ENCODE measurements around the gene PDCD4. TPM values are rescaled to one million over a fixed set of nuclear protein-coding genes. Genes with fewer than 3 reads are reported as not detected.

Gene PDCD4
- total and polyA plus RNA-seq, 9 of the 15 experiments (the other 6 are each of a cell fraction or from before 2014, with no cell fraction given) = 12.9 to 44.1 (median 33.7) TPM

DNA sequence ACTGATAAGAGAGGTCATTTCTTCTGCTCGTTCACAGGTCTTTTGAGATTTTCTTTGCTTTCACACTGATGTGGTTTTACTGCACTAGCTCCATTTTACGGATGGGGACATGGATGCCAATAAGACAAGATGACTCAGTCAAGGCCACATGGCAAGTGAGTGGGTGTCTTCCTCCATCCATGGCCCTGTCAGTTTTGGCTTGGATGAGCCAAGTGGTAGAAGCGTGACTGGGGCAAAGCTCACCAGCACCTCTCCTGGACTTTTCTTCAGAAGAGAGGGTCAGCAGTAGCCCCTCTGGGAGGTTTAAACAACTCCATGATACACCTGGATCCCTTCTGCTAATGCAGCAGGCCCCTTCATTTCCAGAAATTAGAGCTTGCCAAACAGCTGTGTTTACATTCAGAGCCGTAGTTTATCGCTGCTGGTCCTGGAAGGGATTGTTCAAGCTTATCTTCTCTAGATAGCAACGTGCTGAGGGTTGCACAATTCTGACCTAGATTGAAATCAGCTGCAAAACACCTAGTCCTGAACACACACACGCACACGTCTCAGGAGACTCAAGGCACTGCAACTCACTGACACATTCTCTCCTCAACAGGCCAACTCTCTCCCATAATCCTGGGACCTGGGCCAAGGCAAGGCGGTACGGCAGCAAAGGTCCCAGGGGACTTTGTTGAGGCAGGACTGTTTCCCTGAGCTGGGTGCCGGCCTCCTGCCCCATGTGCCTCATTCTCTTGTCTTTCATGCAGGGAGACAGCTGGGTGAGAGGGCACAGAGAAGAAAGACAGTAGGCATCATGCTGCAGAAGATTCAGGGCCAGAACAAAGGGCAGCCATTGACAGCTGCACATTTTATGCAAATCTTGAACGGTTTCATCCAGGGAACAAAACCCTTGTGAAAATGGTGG, 14.2 kb upstream of the PDCD4 start (continued):
- no peak; a peak in 1 of 4 replicates for TF ChIP-seq ETV6 (IDR thresholded peaks at IDR 0.05; ENCODE audit: borderline replicate concordance in 1 of 2, low read depth in 2 of 2, low read length in 1 of 2)
- no peak for TF ChIP-seq ETV6 (CRISPR knock-in tag; IDR thresholded peaks at IDR 0.05; ENCODE audit: borderline replicate concordance)
- peak; percentile 63 for TF ChIP-seq FOSL1 (tag; conservative IDR thresholded peaks at IDR 0.05)
- peak in 1 of 2 experiments; percentile 66; a peak in 1 of 4 replicates for TF ChIP-seq TBL1XR1 (IDR thresholded peaks at IDR 0.05; ENCODE audit: low read length in 2 of 2)
- no peak for TF ChIP-seq ZNF217 (CRISPR knock-in tag; IDR thresholded peaks at IDR 0.05)
- TF ChIP-seq TAL1 (IDR thresholded peaks at IDR 0.05) = peak; percentile 81
- no peak for TF ChIP-seq ZNF239 (CRISPR knock-in tag; IDR thresholded peaks at IDR 0.05)
- TF ChIP-seq MEF2A (IDR thresholded peaks at IDR 0.05; ENCODE audit: control insufficient read depth, low read depth, low read length) = no peak
- peak; percentile 14; the same call in 1 of the 2 replicates for TF ChIP-seq EHMT2 (IDR thresholded peaks at IDR 0.05)
- TF ChIP-seq NCOR1 (IDR thresholded peaks at IDR 0.05) = peak; percentile 78
- TF ChIP-seq MYC (IDR thresholded peaks at IDR 0.05; ENCODE audit: low read depth, low read length) = peak; percentile 68; the same call in 1 of the 2 replicates
- no peak for TF ChIP-seq MYC (CRISPR knock-in tag; IDR thresholded peaks at IDR 0.05; ENCODE audit: borderline replicate concordance, low read depth)
- TF ChIP-seq SMARCC2 (IDR thresholded peaks at IDR 0.05; ENCODE audit: low read depth) = 0 out of 2 replicates have a peak, but pooled peaks have one; percentile 22
- TF ChIP-seq CCNT2 (IDR thresholded peaks at IDR 0.05; ENCODE audit: borderline replicate concordance, extremely low read depth, insufficient read length, low read depth, low read length) = peak; percentile 93
- TF ChIP-seq, protein P1, sequence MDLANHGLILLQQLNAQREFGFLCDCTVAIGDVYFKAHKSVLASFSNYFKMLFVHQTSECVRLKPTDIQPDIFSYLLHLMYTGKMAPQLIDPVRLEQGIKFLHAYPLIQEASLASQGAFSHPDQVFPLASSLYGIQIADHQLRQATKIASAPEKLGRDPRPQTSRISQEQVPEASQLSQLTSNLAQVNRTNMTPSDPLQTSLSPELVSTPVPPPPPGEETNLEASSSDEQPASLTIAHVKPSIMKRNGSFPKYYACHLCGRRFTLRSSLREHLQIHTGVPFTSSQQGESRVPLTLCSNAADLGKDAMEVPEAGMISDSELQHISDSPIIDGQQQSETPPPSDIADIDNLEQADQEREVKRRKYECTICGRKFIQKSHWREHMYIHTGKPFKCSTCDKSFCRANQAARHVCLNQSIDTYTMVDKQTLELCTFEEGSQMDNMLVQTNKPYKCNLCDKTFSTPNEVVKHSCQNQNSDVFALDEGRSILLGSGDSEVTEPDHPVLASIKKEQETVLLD (IDR thresholded peaks at IDR 0.05) = no peak
- peak in 1 of 2 experiments; percentile 23; a peak in 1 of 4 replicates for TF ChIP-seq NRF1 (conservative IDR thresholded peaks at IDR 0.05 in 1 of 2, IDR thresholded peaks at IDR 0.05 in 1 of 2)
- peak; percentile 70; the same call in 1 of the 2 replicates for TF ChIP-seq OTX1 (CRISPR knock-in tag; IDR thresholded peaks at IDR 0.05)
- TF ChIP-seq ZEB2 (IDR thresholded peaks at IDR 0.05) = peak; percentile 91
- TF ChIP-seq CBX8 (IDR thresholded peaks at IDR 0.05; ENCODE audit: borderline replicate concordance, extremely low read depth, low read depth, low read length, poor library complexity, severe bottlenecking) = no peak
- TF ChIP-seq CEBPB (tag; IDR thresholded peaks at IDR 0.05) = peak; percentile 96
- TF ChIP-seq HNRNPUL1 (IDR thresholded peaks at IDR 0.05; ENCODE audit: low read length) = no peak
- peak; percentile 76 for TF ChIP-seq ZNF766 (CRISPR knock-in tag; conservative IDR thresholded peaks at IDR 0.05)
- TF ChIP-seq ARID1B (IDR thresholded peaks at IDR 0.05) = peak; percentile 90
- TF ChIP-seq SMAD3 (CRISPR knock-in tag; conservative IDR thresholded peaks at IDR 0.05) = 0 out of 2 replicates have a peak, but pooled peaks have one; percentile 20
- no peak for TF ChIP-seq BACH1 (tag; IDR thresholded peaks at IDR 0.05)
- TF ChIP-seq MBD2 (IDR thresholded peaks at IDR 0.05; ENCODE audit: borderline replicate concordance, low read depth) = 0 out of 2 replicates have a peak, but pooled peaks have one; percentile 38
- peak; percentile 89 for TF ChIP-seq CBFA2T2 (conservative IDR thresholded peaks at IDR 0.05)
- no peak for TF ChIP-seq NR2C1 (IDR thresholded peaks at IDR 0.05)
- 0 out of 2 replicates have a peak, but pooled peaks have one; percentile 26 for TF ChIP-seq NR2C1 (tag; IDR thresholded peaks at IDR 0.05)
- peak; percentile 74 for TF ChIP-seq RNF2 (IDR thresholded peaks at IDR 0.05)
